GM18498 (cell line): Measurements from ENCODE around the gene TMEM176A.
"Not testable (repeated sequence)": the region's sequence is repeated elsewhere in the genome, so short reads cannot be mapped to it uniquely, and the experiment has no call there.

Source experiments
- ATAC-seq: cut with Tn5 transposase; IDR thresholded peaks from one replicate; pipeline ENCODE4 v1.9.1; 2021; ENCODE audit warnings: mild to moderate bottlenecking, moderate library complexity; ENCODE audit not compliant: unreplicated experiment

TMEM176A gene, protein sequence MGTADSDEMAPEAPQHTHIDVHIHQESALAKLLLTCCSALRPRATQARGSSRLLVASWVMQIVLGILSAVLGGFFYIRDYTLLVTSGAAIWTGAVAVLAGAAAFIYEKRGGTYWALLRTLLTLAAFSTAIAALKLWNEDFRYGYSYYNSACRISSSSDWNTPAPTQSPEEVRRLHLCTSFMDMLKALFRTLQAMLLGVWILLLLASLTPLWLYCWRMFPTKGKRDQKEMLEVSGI

DNA sequence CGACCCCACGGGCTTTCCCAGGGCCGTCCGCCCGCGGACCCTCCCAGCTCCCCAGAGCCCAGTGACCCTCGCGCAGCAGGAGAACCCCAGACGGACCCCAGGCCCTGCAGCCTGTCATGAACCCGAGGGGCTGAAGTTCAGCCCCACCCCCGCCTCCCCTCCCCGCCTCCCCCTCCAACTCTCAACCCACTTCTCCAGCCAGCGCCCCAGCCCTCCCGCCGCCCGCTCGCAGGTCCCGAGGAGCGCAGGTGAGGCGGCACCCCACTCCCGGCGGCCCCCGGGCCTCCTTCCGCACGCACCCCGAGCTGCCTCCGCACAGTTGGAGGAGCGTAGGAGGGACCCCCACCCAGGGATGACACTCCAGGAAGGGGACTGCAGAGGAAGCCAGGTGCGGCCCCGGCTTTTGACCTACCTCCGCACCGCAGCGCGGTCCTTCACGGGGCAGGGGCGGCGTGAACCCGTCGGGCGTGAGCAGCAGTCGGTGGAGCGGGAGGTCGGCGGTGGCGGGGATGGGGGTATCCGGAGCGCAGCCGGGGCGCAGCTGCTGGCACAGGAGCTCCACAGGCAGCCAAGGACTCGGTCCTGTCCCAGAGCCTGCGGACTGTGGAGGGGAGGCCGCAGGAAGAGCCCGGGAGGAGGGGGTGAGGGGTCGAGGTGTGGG is at the start of gene TMEM176A:
Gene TMEM176A, plus strand, starts transcription at position 189 of the 661 bp plus-strand sequence. CDS start 782 bp downstream, outside the sequence.
- no peak for ATAC-seq

GRCh38 chr7:150751702-150752101 is 48.9 kb upstream of the TMEM176A start:
- no peak for ATAC-seq

DNA sequence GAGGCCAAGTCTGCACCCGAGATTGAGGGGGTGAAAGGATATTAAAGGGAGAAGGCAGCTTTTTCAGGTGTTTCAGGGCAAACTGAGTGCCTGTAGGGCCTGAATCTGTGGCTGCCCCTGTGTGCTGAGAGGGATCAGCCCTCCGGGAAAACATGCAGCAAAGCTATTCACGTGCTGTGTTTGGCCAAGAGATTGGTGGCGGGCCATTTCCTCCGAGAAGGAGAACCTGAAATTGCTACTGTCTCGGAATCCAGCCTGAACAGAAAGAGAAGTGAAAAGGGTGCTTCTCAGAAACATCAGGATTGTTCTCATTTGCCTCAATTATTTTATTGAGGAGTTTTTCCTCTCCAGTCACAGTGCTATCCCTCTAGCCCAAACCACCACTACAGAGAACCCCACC is 47.3 kb upstream of the TMEM176A start:
- no peak for ATAC-seq

GRCh38 chr7:150753826-150754603 is 46.6 kb upstream of the TMEM176A start:
- peak; percentile 58 for ATAC-seq

- no peak for ATAC-seq
These were observed 45.6 kb upstream of the TMEM176A start for GRCh38 chr7:150754951-150755350.

- peak; percentile 41 for ATAC-seq
These were observed 45.0 kb upstream of the TMEM176A start for GRCh38 chr7:150755473-150756099.

GRCh38 chr7:150756166-150756565 is 44.4 kb upstream of the TMEM176A start:
- ATAC-seq, result no peak

DNA sequence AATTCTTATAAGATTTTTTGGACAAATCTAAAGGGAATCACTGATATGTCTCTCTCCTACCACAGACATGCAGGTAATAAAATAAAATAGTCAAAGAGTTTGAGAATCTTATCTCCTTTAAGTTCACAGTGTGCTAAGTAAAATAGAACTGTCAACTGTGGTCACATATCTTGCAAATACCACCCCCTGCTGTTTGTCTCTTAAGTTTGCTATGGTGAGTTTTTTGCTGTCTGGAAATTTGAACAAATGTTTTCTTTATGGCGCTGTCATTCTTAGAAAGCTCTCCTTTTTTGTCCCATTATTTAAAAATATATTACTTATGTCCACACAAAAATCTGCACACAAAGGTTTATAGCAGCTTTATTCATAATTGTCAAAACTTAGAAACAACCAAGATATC is 43.7 kb upstream of the TMEM176A start:
- no peak for ATAC-seq

GRCh38 chr7:150759479-150759878 is 41.1 kb upstream of the TMEM176A start:
- no peak for ATAC-seq

DNA sequence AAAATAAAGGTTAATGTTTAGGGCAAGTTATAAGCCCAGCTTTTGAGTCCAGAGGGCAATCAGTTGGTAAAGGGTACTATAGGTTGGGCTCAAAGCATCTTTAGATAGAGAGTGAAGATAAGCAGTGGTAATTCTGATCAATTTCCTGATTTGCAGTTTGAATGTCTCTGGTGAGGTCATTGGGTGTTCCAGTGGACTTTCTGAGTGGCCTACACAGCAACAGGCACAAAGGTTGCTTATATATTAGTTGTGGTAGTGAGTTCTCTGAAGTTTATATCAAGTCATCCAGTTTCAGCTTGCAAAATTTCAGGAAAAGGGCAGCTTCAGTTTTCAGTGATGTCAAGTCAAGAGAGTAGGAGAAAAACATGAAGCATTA is 34.2 kb upstream of the TMEM176A start:
- ATAC-seq, result no peak

GRCh38 chr7:150769768-150770167 is 30.8 kb upstream of the TMEM176A start:
- ATAC-seq, result no peak

GRCh38 chr7:150774131-150774530 is 26.4 kb upstream of the TMEM176A start:
- not testable (repeated sequence) for ATAC-seq

DNA sequence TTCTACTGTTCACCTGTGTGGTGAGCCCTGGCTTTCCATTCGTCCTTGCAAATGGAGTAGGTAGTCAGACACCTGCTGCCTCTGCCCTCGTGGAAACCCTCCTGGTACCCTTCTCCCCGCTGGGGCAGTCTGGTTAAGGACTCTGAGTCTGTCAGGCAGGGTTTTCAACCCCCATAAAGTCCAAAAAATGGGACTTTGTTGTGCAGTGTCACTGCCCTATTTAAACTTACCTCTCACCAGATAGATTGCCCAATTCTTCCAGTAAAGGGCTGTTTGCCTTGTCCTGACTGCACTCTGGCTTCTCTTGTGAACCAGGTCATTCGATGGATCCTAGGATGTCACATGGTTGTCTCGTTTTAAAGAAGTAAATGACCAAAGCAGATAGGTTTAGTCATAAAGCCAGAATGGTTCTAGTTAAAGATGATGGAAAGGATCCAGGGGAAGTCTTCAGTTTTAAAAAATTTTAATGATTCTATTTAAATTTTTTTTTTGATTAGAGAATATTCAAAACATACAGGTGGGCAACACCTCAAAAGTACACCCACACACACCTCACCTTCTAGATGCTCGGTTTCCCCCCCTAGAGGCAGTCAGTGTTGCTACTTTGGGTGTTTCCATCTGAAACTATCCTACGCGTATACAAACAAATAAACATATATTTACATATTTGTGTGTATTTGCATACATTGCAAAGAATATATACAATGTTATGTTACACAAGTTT is 22.4 kb upstream of the TMEM176A start:
- no peak for ATAC-seq

GRCh38 chr7:150778738-150779301 is 21.7 kb upstream of the TMEM176A start:
- no peak for ATAC-seq

GRCh38 chr7:150780292-150780691 is 20.3 kb upstream of the TMEM176A start:
- ATAC-seq, result no peak

GRCh38 chr7:150781103-150781502 is 19.5 kb upstream of the TMEM176A start:
- ATAC-seq, result no peak

GRCh38 chr7:150781961-150782360 is 18.6 kb upstream of the TMEM176A start:
- ATAC-seq, result no peak

GRCh38 chr7:150784120-150784736 is 16.3 kb upstream of the TMEM176A start:
- ATAC-seq, result no peak

- no peak for ATAC-seq
These were observed 15.6 kb upstream of the TMEM176A start for GRCh38 chr7:150784954-150785353.
